Measurements from ENCODE around the gene BRD3OS. TPM values are rescaled to one million over a fixed set of nuclear protein-coding genes. Genes with fewer than 3 reads are reported as not detected.
A peak's percentile ranks its signal among the peaks of the same experiment; 100 is the strongest.

The BRD3OS gene
- total and polyA plus RNA-seq, 2 of the 13 experiments (the other 11 are each of a cell fraction or from before 2014, with no cell fraction given), result 4.9 to 5.7 TPM

DNA sequence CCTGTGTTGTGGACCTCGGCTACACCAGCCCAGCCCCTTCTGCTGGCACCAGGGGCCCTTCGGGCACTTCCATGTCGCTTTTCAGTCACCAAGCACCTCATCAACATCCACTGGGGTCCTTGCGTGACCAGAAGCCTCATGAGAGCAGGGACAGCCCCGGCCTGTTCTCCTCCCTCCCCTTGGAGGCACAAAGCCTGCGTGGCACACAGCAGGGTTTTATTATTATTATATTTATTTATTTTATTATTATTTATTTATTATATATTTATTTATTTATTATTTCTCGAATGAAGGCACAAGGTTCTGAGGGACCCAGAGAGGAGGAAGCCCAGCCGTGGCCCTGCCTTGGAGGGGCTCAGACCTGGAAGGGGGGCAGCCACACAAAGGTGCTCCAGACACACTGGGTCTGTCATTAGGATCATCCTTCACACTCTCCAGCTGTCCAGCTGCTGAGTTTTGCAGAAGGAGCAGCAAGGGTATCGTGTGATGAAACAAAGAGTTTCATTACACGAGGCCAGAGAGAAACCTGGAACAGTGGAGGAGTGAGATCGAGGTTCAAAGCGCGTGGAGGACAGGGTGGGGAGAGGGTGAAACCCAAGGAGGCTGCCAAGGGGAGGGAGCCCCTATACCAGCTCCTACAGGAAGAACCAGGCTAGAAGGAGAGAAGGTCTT, 38.4 kb upstream of the BRD3OS start:
- peaks cover 94% of the 10 kb centered on the region for H3K79me2 ChIP-seq (ENCODE audit: insufficient read depth, low read length)
- TF ChIP-seq SP1 (IDR thresholded peaks at IDR 0.05) (no peak), SP1 (CRISPR knock-in tag; IDR thresholded peaks at IDR 0.05) (no peak)
- TF ChIP-seq, protein P1, sequence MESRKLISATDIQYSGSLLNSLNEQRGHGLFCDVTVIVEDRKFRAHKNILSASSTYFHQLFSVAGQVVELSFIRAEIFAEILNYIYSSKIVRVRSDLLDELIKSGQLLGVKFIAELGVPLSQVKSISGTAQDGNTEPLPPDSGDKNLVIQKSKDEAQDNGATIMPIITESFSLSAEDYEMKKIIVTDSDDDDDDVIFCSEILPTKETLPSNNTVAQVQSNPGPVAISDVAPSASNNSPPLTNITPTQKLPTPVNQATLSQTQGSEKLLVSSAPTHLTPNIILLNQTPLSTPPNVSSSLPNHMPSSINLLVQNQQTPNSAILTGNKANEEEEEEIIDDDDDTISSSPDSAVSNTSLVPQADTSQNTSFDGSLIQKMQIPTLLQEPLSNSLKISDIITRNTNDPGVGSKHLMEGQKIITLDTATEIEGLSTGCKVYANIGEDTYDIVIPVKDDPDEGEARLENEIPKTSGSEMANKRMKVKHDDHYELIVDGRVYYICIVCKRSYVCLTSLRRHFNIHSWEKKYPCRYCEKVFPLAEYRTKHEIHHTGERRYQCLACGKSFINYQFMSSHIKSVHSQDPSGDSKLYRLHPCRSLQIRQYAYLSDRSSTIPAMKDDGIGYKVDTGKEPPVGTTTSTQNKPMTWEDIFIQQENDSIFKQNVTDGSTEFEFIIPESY (CRISPR knock-in tag; IDR thresholded peaks at IDR 0.05), result peak; percentile 98

DNA sequence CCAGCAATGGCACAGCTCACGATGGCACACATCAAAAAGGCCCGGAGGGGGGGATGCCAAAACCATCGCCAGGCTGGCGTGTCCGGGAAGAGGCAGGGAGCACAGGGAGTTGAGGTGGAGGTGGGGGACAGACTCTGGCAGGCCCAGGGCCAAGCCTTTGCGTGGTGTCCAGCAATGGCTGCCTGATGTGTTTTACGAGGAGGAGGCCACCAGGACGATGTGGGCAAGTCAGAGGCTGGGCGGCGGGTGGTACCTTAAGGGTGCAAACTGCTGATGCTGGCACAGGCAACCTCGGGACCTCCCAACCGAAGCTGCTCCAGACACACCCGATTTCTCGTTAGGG, 37.9 kb upstream of the BRD3OS start:
- no peak for ATAC-seq
- BruUV-seq (replicated peaks), result no TSS peak
- H4K20me1 ChIP-seq (ENCODE audit: insufficient read depth, low read length), result peaks cover 47% of the 10 kb centered on the region
- WGBS (ENCODE audit: low lambda C conversion rate), result 94% methylated on average over 13 of the region's 14 CpGs
- peaks cover 4 to 16% of the 10 kb centered on the region in 2 experiments; a peak in 4 of 5 replicates for H3K36me3 ChIP-seq (replicated peaks in 1 of 2; ENCODE audit: control insufficient read depth in 1 of 2, insufficient read depth in 2 of 2, low read length in 2 of 2)
- H3K79me2 ChIP-seq (ENCODE audit: insufficient read depth, low read length), result peaks cover 91% of the 10 kb centered on the region
- H2AFZ ChIP-seq (ENCODE audit: low read length), result no peak overlapping the region
- intact Hi-C loops (cut with micrococcal nuclease; ENCODE audit: unreplicated experiment) (no loop called here), in situ Hi-C loops (cut with HindIII; ENCODE audit: extremely low pct_ligation_motif_present, low pct_unique_long_range_greater_than_20kb) (no loop called here)
- H3K9ac ChIP-seq (ENCODE audit: insufficient read depth, low read depth, low read length), result no peak overlapping the region
- no peak for DNase-seq (ENCODE audit: low spot score)
- H3K27me3 ChIP-seq (ENCODE audit: control insufficient read depth in 1 of 2, insufficient read depth in 2 of 2, low read length in 2 of 2), result no peaks in the 10 kb centered on the region
- no peak overlapping the region for H3K4me3 ChIP-seq (replicated peaks in 1 of 3; ENCODE audit: insufficient read depth in 1 of 3, low read depth in 2 of 3, low read length in 3 of 3)
- H3K4me1 ChIP-seq (ENCODE audit: insufficient read depth, low read length), result peaks cover 49% of the 10 kb centered on the region
- ChIA-PET CTCF (ENCODE audit: low intra/inter-chr PET ratio, low total read pairs) (no interaction called here), POLR2A (no interaction called here)
- 0 out of 2 replicates have a peak overlapping the region, but pooled peaks have one; percentile 1 for H3K4me2 ChIP-seq (ENCODE audit: low read depth, low read length)
- H3K9me3 ChIP-seq (ENCODE audit: low read length), result no peaks in the 10 kb centered on the region
- H3K27ac ChIP-seq (ENCODE audit: extremely low read length, insufficient read depth, low read length), result no peak overlapping the region
- no peak for FAIRE-seq
- no peak for TF ChIP-seq TP53 (CRISPR knock-in tag; conservative IDR thresholded peaks at IDR 0.05)
- TF ChIP-seq, protein P2, sequence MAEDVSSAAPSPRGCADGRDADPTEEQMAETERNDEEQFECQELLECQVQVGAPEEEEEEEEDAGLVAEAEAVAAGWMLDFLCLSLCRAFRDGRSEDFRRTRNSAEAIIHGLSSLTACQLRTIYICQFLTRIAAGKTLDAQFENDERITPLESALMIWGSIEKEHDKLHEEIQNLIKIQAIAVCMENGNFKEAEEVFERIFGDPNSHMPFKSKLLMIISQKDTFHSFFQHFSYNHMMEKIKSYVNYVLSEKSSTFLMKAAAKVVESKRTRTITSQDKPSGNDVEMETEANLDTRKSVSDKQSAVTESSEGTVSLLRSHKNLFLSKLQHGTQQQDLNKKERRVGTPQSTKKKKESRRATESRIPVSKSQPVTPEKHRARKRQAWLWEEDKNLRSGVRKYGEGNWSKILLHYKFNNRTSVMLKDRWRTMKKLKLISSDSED (CRISPR knock-in tag; IDR thresholded peaks at IDR 0.05), result no peak
- TF ChIP-seq, protein P3, sequence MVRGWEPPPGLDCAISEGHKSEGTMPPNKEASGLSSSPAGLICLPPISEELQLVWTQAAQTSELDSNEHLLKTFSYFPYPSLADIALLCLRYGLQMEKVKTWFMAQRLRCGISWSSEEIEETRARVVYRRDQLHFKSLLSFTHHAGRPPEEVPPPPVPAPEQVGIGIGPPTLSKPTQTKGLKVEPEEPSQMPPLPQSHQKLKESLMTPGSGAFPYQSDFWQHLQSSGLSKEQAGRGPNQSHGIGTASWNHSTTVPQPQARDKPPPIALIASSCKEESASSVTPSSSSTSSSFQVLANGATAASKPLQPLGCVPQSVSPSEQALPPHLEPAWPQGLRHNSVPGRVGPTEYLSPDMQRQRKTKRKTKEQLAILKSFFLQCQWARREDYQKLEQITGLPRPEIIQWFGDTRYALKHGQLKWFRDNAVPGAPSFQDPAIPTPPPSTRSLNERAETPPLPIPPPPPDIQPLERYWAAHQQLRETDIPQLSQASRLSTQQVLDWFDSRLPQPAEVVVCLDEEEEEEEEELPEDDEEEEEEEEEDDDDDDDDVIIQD (CRISPR knock-in tag; IDR thresholded peaks at IDR 0.05; ENCODE audit: low read depth), result no peak
- TF ChIP-seq, protein P4, sequence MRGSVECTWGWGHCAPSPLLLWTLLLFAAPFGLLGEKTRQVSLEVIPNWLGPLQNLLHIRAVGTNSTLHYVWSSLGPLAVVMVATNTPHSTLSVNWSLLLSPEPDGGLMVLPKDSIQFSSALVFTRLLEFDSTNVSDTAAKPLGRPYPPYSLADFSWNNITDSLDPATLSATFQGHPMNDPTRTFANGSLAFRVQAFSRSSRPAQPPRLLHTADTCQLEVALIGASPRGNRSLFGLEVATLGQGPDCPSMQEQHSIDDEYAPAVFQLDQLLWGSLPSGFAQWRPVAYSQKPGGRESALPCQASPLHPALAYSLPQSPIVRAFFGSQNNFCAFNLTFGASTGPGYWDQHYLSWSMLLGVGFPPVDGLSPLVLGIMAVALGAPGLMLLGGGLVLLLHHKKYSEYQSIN (CRISPR knock-in tag; IDR thresholded peaks at IDR 0.05; ENCODE audit: borderline replicate concordance), result no peak
- no peak for TF ChIP-seq ZNF766 (CRISPR knock-in tag; IDR thresholded peaks at IDR 0.05; ENCODE audit: borderline replicate concordance)

More for the DNA sequence above, 38.4 kb upstream of the BRD3OS start:
- H3K27ac ChIP-seq (ENCODE audit: extremely low read length, insufficient read depth, low read length), result no peak overlapping the region
- H3K9ac ChIP-seq (ENCODE audit: insufficient read depth, low read depth, low read length), result no peak overlapping the region
- in situ Hi-C loops (cut with HindIII; ENCODE audit: extremely low pct_ligation_motif_present, low pct_unique_long_range_greater_than_20kb), result no loop called here
- H4K20me1 ChIP-seq (ENCODE audit: insufficient read depth, low read length), result peaks cover 47% of the 10 kb centered on the region
- no peaks in the 10 kb centered on the region for H3K27me3 ChIP-seq (ENCODE audit: control insufficient read depth in 1 of 2, insufficient read depth in 2 of 2, low read length in 2 of 2)
- no peak for FAIRE-seq
- WGBS (ENCODE audit: low lambda C conversion rate), result 82% methylated on average over 13 of the region's 13 CpGs
- ChIA-PET CTCF (ENCODE audit: low intra/inter-chr PET ratio, low total read pairs) (no interaction called here), POLR2A (no interaction called here)
- peaks cover 53% of the 10 kb centered on the region for H3K4me1 ChIP-seq (ENCODE audit: insufficient read depth, low read length)
- H3K4me2 ChIP-seq (ENCODE audit: low read depth, low read length), result 0 out of 2 replicates have a peak overlapping the region, but pooled peaks have one; percentile 1
- no peak overlapping the region for H3K4me3 ChIP-seq (replicated peaks in 1 of 3; ENCODE audit: insufficient read depth in 1 of 3, low read depth in 2 of 3, low read length in 3 of 3)
- DNase-seq (ENCODE audit: low spot score), result no peak
- no peak for ATAC-seq
- intact Hi-C loops (cut with micrococcal nuclease; ENCODE audit: unreplicated experiment), result no loop called here
- H3K36me3 ChIP-seq (replicated peaks in 1 of 2; ENCODE audit: control insufficient read depth in 1 of 2, insufficient read depth in 2 of 2, low read length in 2 of 2), result peaks cover 4 to 16% of the 10 kb centered on the region in 2 experiments; a peak in 4 of 5 replicates
- no TSS peak for BruUV-seq (replicated peaks)
- no peaks in the 10 kb centered on the region for H3K9me3 ChIP-seq (ENCODE audit: low read length)
- no peak overlapping the region for H2AFZ ChIP-seq (ENCODE audit: low read length)
